ENCODE results near the gene FOXC1. TPM values are rescaled to one million over a fixed set of nuclear protein-coding genes. Genes with fewer than 3 reads are reported as not detected.

FOXC1 gene
- polyA plus RNA-seq, 1 donor from 2014 or later = 0.09 TPM

DNA sequence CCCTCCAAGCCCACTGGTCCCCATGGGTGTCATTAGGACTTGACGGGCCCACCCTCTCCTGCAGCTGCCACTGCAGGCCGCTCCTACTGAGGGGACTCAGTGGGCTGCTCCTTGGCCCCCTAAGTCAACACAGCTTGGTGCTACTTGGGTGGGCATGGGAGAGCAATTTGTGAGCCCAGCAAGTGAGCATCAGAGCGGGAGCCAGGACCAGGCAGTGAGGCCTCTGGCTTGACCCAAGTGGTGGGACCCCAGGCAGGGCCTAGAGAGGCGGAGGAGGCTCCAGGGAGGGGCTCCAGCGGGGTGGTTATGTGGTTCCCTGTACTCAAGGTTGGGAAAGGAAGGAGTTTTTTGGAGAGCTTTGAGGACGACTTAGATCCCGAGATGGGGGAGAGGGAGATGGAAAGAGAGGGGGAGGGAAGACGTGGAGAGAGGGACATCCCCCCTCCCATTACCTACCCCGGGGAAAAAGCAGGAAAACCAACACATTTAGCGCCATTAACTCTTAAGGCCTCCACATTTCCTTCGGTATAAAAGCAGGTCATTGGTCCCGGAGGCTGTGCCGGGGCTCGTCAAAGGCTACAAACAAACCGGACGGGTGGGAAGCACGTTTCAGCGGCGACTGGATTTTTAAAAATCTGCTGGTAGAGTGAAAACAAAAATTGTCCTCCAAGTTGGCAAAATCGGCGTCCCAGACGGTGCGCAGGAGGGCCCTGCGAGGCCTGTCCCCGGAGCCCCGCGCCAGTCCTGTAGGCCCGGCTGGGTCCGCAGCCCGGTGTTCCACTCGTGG lies 8.8 kb downstream of the FOXC1 start:
- Histone ChIP-seq H3K79me2 (replicated peaks; ENCODE audit: insufficient read depth, low read length) (no peaks in the 10 kb centered on the region), H3K36me3 (ENCODE audit: insufficient read depth, low read length) (no peaks in the 10 kb centered on the region), H3K4me3 (ENCODE audit: low read length) (no peak overlapping the region), H3K9ac (ENCODE audit: low read length) (no peak overlapping the region), H2AFZ (ENCODE audit: low read depth, low read length) (no peak overlapping the region), H3K9me2 (ENCODE audit: insufficient read depth, low read length) (no peaks in the 10 kb centered on the region), H3K27ac (ENCODE audit: low read length) (no peak overlapping the region), H3K9me3 (ENCODE audit: low read length) (no peaks in the 10 kb centered on the region), H4K20me1 (ENCODE audit: insufficient read depth) (no peaks in the 10 kb centered on the region), H3F3A (ENCODE audit: insufficient read depth, low read length, poor library complexity, severe bottlenecking) (no peaks in the 10 kb centered on the region), H3K4me2 (ENCODE audit: low read length) (no peak overlapping the region), H3K27me3 (ENCODE audit: insufficient read depth, low read depth, low read length) (peaks cover 100% of the 10 kb centered on the region)
- TF ChIP-seq SMC3 (conservative IDR thresholded peaks at IDR 0.05; ENCODE audit: poor library complexity) (no peak), POLR2AphosphoS5 (IDR thresholded peaks at IDR 0.05) (no peak), EP300 (conservative IDR thresholded peaks at IDR 0.05; ENCODE audit: poor library complexity, severe bottlenecking) (no peak), RAD21 (conservative IDR thresholded peaks at IDR 0.05) (no peak), TAF1 (IDR thresholded peaks at IDR 0.05; ENCODE audit: low read depth) (no peak), EZH2 (IDR thresholded peaks at IDR 0.05; ENCODE audit: borderline replicate concordance, insufficient read depth, low read length, poor library complexity, severe bottlenecking) (no peak), MXI1 (conservative IDR thresholded peaks at IDR 0.05; ENCODE audit: poor library complexity, severe bottlenecking) (no peak)
- TF ChIP-seq, protein P1, sequence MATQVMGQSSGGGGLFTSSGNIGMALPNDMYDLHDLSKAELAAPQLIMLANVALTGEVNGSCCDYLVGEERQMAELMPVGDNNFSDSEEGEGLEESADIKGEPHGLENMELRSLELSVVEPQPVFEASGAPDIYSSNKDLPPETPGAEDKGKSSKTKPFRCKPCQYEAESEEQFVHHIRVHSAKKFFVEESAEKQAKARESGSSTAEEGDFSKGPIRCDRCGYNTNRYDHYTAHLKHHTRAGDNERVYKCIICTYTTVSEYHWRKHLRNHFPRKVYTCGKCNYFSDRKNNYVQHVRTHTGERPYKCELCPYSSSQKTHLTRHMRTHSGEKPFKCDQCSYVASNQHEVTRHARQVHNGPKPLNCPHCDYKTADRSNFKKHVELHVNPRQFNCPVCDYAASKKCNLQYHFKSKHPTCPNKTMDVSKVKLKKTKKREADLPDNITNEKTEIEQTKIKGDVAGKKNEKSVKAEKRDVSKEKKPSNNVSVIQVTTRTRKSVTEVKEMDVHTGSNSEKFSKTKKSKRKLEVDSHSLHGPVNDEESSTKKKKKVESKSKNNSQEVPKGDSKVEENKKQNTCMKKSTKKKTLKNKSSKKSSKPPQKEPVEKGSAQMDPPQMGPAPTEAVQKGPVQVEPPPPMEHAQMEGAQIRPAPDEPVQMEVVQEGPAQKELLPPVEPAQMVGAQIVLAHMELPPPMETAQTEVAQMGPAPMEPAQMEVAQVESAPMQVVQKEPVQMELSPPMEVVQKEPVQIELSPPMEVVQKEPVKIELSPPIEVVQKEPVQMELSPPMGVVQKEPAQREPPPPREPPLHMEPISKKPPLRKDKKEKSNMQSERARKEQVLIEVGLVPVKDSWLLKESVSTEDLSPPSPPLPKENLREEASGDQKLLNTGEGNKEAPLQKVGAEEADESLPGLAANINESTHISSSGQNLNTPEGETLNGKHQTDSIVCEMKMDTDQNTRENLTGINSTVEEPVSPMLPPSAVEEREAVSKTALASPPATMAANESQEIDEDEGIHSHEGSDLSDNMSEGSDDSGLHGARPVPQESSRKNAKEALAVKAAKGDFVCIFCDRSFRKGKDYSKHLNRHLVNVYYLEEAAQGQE (IDR thresholded peaks at IDR 0.05; ENCODE audit: borderline replicate concordance) = no peak
- TF ChIP-seq, protein P2, sequence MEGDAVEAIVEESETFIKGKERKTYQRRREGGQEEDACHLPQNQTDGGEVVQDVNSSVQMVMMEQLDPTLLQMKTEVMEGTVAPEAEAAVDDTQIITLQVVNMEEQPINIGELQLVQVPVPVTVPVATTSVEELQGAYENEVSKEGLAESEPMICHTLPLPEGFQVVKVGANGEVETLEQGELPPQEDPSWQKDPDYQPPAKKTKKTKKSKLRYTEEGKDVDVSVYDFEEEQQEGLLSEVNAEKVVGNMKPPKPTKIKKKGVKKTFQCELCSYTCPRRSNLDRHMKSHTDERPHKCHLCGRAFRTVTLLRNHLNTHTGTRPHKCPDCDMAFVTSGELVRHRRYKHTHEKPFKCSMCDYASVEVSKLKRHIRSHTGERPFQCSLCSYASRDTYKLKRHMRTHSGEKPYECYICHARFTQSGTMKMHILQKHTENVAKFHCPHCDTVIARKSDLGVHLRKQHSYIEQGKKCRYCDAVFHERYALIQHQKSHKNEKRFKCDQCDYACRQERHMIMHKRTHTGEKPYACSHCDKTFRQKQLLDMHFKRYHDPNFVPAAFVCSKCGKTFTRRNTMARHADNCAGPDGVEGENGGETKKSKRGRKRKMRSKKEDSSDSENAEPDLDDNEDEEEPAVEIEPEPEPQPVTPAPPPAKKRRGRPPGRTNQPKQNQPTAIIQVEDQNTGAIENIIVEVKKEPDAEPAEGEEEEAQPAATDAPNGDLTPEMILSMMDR (IDR thresholded peaks at IDR 0.05; ENCODE audit: poor library complexity, severe bottlenecking) = no peak

DNA sequence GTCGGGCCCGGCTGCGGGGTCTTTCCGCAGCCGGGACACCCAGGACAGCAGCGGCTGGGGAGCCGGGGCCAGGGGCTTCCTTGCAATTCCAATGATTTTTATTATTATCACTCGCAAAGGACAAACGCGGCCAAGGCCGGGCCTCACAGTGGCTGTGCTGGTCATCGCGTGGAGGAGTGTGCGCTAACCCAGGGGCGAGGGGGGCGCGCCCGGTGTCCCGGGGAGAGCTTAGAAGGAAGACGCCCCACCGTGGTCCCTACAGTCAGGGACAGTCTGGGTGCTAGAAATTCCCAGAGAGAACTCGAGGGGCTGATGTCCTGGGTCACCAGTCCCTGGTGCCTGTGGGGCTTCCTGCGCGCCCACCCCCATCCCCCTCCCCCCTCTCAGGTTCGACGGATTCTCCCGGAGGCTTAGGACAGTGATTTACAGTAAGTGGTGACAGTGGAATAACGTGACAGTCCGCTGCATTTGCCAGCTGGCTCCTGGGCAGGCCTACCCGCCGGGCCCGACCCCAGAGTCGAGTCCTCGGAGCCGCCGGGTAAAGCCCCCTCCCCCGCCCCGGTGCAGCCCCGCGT lies 9.5 kb downstream of the FOXC1 start:
- H2AFZ ChIP-seq (ENCODE audit: low read depth, low read length) = no peak overlapping the region
- H3F3A ChIP-seq (ENCODE audit: insufficient read depth, low read length, poor library complexity, severe bottlenecking) = no peaks in the 10 kb centered on the region
- TF ChIP-seq SMC3 (conservative IDR thresholded peaks at IDR 0.05; ENCODE audit: poor library complexity) = no peak
- TF ChIP-seq TAF1 (IDR thresholded peaks at IDR 0.05; ENCODE audit: low read depth) = no peak
- TF ChIP-seq POLR2AphosphoS5 (IDR thresholded peaks at IDR 0.05) = no peak
- TF ChIP-seq, protein P2 (IDR thresholded peaks at IDR 0.05; ENCODE audit: poor library complexity, severe bottlenecking) = no peak
- no peak for TF ChIP-seq EP300 (conservative IDR thresholded peaks at IDR 0.05; ENCODE audit: poor library complexity, severe bottlenecking)
- TF ChIP-seq MXI1 (conservative IDR thresholded peaks at IDR 0.05; ENCODE audit: poor library complexity, severe bottlenecking) = no peak
- TF ChIP-seq EZH2 (IDR thresholded peaks at IDR 0.05; ENCODE audit: borderline replicate concordance, insufficient read depth, low read length, poor library complexity, severe bottlenecking) = no peak
- no peak for TF ChIP-seq RAD21 (conservative IDR thresholded peaks at IDR 0.05)
- TF ChIP-seq, protein P1 (IDR thresholded peaks at IDR 0.05; ENCODE audit: borderline replicate concordance) = no peak
- H3K27me3 ChIP-seq (ENCODE audit: insufficient read depth, low read depth, low read length) = peaks cover 100% of the 10 kb centered on the region
- H3K4me3 ChIP-seq (ENCODE audit: low read length) = no peak overlapping the region
- no peaks in the 10 kb centered on the region for H3K36me3 ChIP-seq (ENCODE audit: insufficient read depth, low read length)
- H3K9me2 ChIP-seq (ENCODE audit: insufficient read depth, low read length) = no peaks in the 10 kb centered on the region
- no peaks in the 10 kb centered on the region for H4K20me1 ChIP-seq (ENCODE audit: insufficient read depth)
- H3K9ac ChIP-seq (ENCODE audit: low read length) = no peak overlapping the region
- no peak overlapping the region for H3K4me2 ChIP-seq (ENCODE audit: low read length)
- no peaks in the 10 kb centered on the region for H3K9me3 ChIP-seq (ENCODE audit: low read length)
- no peaks in the 10 kb centered on the region for H3K79me2 ChIP-seq (replicated peaks; ENCODE audit: insufficient read depth, low read length)
- no peak overlapping the region for H3K27ac ChIP-seq (ENCODE audit: low read length)

Measured in neural cell (in vitro differentiated cells).